Esophagus squamous epithelium (tissue), 4 donors: Measurements from ENCODE around the gene PTPRJ.

Experiments
- CTCF ChIP-seq, 6 experiments: fragments of 450-650 bp in 4 of 6; fragments of 200-600 bp in 2 of 6; sonication (generic) in 2 of 6; IDR thresholded peaks; one replicate each; pipeline ENCODE4 v1.5.1; 2016 to 2019; ENCODE audit warnings: antibody characterized with exemption in 6 of 6, mild to moderate bottlenecking in 4 of 6, moderate library complexity in 4 of 6
- POLR2A ChIP-seq, 4 donors: fragments of 450-650 bp; IDR thresholded peaks; one replicate each; pipeline ENCODE4 v1.6.1; 2017; ENCODE audit warnings: antibody characterized with exemption in 4 of 4, mild to moderate bottlenecking in 4 of 4, moderate library complexity in 3 of 4

GRCh38 chr11:48036011-48036410 is 55.7 kb downstream of the PTPRJ start:
- TF ChIP-seq CTCF (IDR thresholded peaks at IDR 0.05) (no peak), POLR2A (IDR thresholded peaks at IDR 0.05) (no peak)
